Frontal cortex (tissue), 4 donors: ENCODE measurements around the gene NDFIP1. TPM values are rescaled to one million over a fixed set of nuclear protein-coding genes. Genes with fewer than 3 reads are reported as not detected.
"Not testable (repeated sequence)": the region's sequence is repeated elsewhere in the genome, so short reads cannot be mapped to it uniquely, and the experiment has no call there.

Experiments used
- DNase-seq, 2 donors: peaks; one replicate each; pipeline ENCODE4 v3.0.0; 2012; ENCODE audit warnings: low spot score in 2 of 2
- FAIRE-seq: peaks from 2 replicates; lab custom pipeline; 2012; peaks lifted over from hg19 to GRCh38; lab: Jason Lieb, UNC
- total RNA-seq: library from RNA; depleted of rRNA; stranded (reverse); fragments of >200 nt; gene quantifications from one replicate; pipeline ENCODE4 v1.2.3, GENCODE V29; 2014
- donor health status: control.
- donor health status: control.
- donor health status: control.

Gene NDFIP1
- total RNA-seq, 1 donor from 2014 or later: 115 TPM

DNA sequence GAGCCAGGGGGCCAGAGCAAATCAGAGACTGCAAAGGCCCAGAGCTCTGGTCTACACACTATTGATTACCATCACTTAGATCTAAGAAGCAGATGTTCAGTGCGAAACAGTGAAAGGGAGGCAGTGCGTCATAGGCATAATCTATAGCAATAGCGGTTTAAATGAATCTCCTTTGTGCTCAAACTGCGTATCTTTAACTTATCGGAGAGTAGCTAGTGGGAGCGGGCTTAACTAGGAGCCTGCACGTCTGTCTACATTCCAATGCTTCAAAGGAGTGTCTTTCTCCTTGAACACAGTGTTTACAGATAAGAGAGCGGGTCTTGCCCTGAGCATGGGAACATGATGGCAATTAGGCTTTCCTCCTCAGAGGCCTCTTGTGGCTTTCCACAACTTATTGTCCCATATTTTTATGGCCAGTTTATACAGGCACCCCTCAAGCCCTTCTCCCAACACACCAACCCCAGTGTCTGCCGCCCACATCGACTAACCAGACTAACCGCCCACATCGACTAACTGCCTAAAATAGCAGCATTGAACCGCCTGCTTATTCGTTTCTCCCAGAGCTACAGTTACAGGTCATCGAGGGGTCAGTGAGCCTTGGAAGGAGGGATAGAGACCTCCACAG, 19.6 kb upstream of the NDFIP1 start:
- not testable (repeated sequence) for FAIRE-seq, DNase-seq

GRCh38 chr5:142091012-142091411, 17.6 kb upstream of the NDFIP1 start:
- DNase-seq (no peak), FAIRE-seq (no peak)

GRCh38 chr5:142091922-142092321, 16.7 kb upstream of the NDFIP1 start:
- FAIRE-seq: no peak
- no peak for DNase-seq

- DNase-seq: no peak
- no peak for FAIRE-seq
These were observed 13.5 kb upstream of the NDFIP1 start for GRCh38 chr5:142095035-142095434.

GRCh38 chr5:142095651-142096330, 12.8 kb upstream of the NDFIP1 start:
- no peak for FAIRE-seq
- DNase-seq: no peak

- FAIRE-seq: no peak
- no peak for DNase-seq
These were observed 12.2 kb upstream of the NDFIP1 start for GRCh38 chr5:142096382-142096781.

DNA sequence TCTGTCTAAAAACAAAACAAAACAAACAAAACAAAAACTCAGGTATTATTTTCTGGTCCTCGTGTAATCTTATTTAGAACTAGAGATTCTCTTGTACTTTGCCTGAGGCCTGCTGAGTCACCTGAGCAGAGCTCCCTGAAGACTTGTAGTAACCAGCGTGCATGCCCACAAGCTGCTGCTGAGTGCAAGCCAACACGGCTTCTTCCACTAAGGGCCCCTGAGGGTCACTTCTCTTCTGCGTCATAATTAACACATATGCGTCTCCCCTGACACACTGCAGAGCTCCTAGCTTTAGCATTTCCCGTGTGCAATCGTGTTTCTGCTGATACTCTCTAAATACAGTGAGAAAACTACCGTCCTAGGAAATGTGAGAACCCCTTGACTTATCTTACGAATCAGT, 10.9 kb upstream of the NDFIP1 start:
- FAIRE-seq (no peak), DNase-seq (no peak)

GRCh38 chr5:142098275-142098674, 10.3 kb upstream of the NDFIP1 start:
- FAIRE-seq (no peak), DNase-seq (no peak)

DNA sequence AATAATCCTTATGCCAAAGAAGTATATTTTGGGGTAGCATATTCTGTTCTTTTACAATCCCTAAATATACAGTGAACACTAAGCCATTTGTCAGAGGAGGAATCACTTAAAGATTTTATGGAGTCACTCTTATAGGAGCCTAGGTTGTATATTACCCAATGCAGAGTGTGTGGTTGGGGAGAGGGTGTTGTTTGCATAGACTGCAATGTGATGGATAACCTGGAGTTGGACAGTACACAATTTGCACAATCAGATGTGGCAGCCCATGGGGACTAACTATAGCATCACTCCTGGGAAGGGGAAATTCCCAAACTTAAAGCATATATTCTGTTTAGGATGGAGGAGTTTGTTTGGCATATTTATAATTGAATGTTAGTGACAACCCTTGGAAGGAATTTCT, 9.6 kb upstream of the NDFIP1 start:
- FAIRE-seq: no peak
- no peak for DNase-seq

DNA sequence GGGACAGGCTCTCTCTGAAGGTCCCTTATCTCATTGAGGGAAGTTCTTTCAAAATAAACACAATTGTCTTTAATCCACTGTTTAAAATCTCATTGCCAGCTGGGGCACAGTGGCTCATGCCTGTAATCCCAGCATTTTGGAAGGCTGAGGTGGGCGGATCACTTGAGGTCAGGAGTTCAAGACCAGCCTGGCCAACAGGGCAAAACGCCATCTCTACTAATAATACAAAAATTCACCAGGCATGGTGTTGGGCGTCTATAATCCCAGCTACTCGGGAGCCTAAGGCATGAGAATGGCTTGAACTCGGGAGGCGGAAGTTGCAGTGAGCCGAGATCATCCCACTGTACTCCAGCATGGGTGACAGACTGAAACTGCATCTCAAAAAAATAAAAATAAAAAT, 8.3 kb upstream of the NDFIP1 start:
- FAIRE-seq: no peak

DNA sequence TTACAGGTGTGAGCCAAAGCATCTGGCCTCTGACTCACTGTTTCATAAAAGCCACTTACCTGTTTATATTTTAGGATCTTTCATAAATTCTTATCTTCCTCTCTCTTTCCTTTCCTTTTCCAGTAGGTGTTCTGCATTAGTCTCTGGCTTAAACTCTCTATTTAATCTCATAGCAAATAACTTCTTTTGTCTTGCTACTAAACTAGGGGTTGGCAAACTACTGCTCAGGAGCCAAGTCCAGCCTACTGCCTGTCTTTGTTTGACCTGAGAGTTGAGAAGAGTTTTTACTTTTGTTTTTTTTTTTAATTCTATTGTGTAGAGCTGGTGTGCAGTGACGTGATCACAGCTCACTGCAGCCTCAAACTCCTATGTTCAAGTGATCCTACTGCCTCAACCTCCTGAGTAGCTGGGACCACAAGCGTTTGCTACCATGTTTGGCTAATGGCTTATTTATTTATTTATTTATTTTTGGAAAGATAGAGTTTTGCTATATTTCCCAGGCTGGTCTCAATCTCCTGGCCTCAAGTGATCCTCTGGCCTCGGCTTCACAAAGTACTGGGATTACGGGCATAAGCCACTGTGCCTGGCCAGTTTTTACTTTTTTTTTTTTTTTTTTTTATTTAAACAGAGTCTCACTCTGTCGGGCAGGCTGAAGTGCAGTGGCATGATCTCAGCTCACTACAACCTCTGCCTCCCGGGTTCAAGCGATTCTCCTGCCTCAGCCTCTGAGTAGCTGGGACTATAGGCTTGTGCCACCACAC, 5.4 kb upstream of the NDFIP1 start:
- DNase-seq (no peak), FAIRE-seq (no peak)

More for the DNA sequence above, 8.3 kb upstream of the NDFIP1 start:
- DNase-seq: no peak

GRCh38 chr5:142104491-142104890, 4.1 kb upstream of the NDFIP1 start:
- DNase-seq: no peak
- FAIRE-seq: no peak

DNA sequence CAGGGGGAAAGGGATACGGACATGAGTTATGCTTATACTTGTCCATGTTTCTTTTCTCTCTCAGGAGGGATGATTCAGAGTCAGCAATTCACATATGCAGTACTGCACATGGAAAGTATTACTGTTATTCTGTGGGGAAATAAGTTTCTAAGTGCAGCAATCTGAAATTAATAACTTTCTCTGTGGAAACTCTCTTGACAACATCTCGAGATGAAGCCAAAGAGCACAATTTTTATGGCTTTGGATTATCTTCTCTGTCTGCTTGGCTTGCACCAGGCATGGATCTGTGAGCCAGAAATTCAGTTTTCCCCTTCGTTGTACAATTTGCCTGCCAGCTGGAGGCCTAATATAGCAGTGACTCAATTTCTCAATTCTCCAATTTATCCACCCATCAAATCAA, 2.5 kb upstream of the NDFIP1 start:
- DNase-seq (no peak), FAIRE-seq (no peak)

GRCh38 chr5:142107036-142107735, 1.4 kb upstream of the NDFIP1 start:
- DNase-seq (no peak), FAIRE-seq (no peak)

DNA sequence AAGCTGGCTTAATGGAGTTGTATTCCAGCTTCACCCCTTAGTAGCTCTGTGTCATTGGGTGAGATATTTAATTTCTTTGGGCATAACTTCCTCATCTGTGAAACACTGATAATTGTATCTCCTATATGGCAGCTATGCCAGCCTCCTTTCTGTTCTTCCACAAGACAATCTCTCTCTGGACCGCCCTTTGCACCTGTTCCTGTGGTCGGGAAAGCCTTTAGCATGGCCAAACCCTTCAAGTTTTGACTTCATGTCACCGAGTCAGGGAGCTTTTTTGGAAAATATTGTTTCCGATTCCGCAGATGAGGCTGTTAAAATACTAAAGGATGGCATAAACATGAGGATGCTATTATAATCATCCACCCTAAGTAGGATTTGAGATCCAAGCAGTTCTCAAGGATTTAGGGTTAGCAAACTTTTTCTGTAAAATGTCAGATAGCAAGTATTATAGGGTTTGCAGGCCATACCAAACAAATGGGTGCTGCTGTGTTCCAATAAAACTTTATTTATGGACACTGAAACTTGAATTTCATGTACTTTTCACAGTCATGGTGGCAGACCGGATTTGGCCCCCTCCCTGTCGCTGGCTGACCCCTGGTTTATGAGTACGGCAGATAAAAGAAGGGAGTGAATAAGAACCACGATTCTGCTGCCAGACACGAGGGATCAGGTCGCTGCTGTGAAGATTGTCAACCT, 695 bp upstream of the NDFIP1 start:
- no peak for FAIRE-seq
- no peak for DNase-seq

DNA sequence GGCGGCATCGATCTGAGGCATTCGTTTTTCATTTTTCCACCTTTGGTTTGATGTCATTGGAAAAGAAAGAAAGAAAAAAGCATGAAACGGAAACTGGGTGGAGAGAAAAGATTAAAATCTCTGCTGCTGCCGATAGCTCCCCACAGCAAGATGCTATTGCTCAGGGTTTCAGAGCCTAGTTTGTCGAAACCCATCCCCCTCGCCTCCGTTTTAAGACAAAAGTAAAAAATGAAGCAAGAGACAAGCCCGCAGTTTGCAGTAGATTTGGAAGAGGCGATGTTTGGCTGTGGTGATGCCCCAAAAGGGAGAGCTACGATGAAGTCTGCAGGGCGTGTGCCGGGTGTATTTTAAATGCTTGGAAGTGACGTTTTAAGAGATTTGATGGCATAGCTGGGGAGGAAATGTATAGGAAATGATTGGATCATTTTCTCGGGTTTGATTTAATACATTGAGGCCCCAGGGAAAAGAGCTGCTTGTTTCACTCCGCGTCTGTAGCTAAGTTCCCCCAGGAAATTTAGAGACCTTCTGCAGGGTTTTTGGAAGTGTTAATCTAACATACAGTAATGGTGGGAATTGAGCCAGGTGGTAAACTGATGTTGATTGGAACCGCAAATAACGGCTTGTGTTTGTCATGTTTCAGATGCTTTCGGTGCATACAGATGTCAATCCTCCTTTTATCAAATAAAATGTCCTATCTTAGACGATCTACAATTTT, 909 bp downstream of the NDFIP1 start:
- peak; percentile 37 to 60 for DNase-seq

GRCh38 chr5:142110046-142110531, 1.5 kb downstream of the NDFIP1 start:
- DNase-seq: peak in 1 of 2 donors; percentile 25
- no peak for FAIRE-seq

More for the DNA sequence above, 909 bp downstream of the NDFIP1 start:
- FAIRE-seq: no peak

GRCh38 chr5:142110988-142111687, 2.6 kb downstream of the NDFIP1 start:
- no peak for DNase-seq
- FAIRE-seq: no peak
